Endothelial cell (in vitro differentiated cells): ENCODE measurements around the gene MALT1. TPM values are rescaled to one million over a fixed set of nuclear protein-coding genes. Genes with fewer than 3 reads are reported as not detected.

ENCODE experiments used
- DNase-seq: peaks from one replicate; pipeline ENCODE4 v3.0.0; 2021; ENCODE audit warnings: low spot score
- H3K27ac Mint-ChIP-seq: one replicate; pipeline ENCODE4 v1.8.0; 2021; ENCODE audit warnings: mixed read lengths, inconsistent platforms; ENCODE audit not compliant: unreplicated experiment
- H3K27me3 Mint-ChIP-seq: one replicate; pipeline ENCODE4 v1.8.0; 2021; ENCODE audit warnings: mild to moderate bottlenecking, moderate library complexity, mixed read lengths, inconsistent platforms; ENCODE audit not compliant: unreplicated experiment
- H3K36me3 Mint-ChIP-seq: one replicate; pipeline ENCODE4 v1.8.0; 2021; ENCODE audit warnings: mild to moderate bottlenecking, low read depth, mixed read lengths, inconsistent platforms; ENCODE audit not compliant: unreplicated experiment
- H3K4me1 Mint-ChIP-seq: one replicate; pipeline ENCODE4 v1.8.0; 2021; ENCODE audit warnings: mild to moderate bottlenecking, mixed read lengths, inconsistent platforms; ENCODE audit not compliant: unreplicated experiment
- H3K4me3 Mint-ChIP-seq: one replicate; pipeline ENCODE4 v1.8.0; 2021; ENCODE audit warnings: mild to moderate bottlenecking, mixed read lengths, inconsistent platforms; ENCODE audit not compliant: unreplicated experiment
- H3K9me3 Mint-ChIP-seq: one replicate; pipeline ENCODE4 v1.8.0; 2021; ENCODE audit warnings: mixed read lengths, inconsistent platforms; ENCODE audit not compliant: unreplicated experiment
- total RNA-seq: library from RNA; stranded (reverse); fragmentation: NEBNext Ultra II Directional; extraction: Animal tissue kit (Norgen Biotek cat#: 25700); gene quantifications from one replicate; pipeline ENCODE4 v1.2.1, GENCODE V29; 2021; ENCODE audit not compliant: unreplicated experiment
- TF ChIP-seq, protein P1 (sequence below): fragments of 200-600 bp; sonication (generic); IDR thresholded peaks from one replicate; pipeline ENCODE4 v1.5.0; 2021; ENCODE audit warnings: antibody characterized with exemption; ENCODE audit not compliant: unreplicated experiment

The MALT1 gene
- total RNA-seq, 1 donor from 2014 or later, result 17.3 TPM

DNA sequence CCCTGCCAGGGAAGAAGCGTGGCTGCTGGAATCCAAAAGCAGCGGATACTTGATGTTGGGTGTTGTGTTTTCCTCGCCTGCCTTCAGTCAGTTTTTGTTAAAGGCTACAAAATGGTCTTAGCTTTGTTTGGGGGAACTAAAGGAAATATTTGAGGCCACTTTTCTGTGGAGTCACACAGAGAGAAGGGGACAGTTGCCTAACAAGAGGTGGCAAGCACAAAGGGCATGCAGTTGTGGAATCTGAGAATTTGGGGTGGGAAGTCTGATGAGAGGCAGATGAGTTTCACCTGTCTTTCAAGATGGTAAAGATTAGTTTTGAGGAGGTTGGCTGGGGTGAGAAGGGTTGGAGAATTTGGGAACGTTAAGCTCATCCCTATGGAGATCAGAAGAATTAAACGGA is 2.9 kb downstream of the MALT1 start:
- Mint-ChIP-seq H3K9me3 (no peaks in the 10 kb centered on the region), H3K27ac (no peak overlapping the region), H3K36me3 (no peaks in the 10 kb centered on the region), H3K4me3 (no peak overlapping the region), H3K27me3 (peaks cover 2% of the 10 kb centered on the region), H3K4me1 (peaks cover 17% of the 10 kb centered on the region)
- TF ChIP-seq, protein P1, sequence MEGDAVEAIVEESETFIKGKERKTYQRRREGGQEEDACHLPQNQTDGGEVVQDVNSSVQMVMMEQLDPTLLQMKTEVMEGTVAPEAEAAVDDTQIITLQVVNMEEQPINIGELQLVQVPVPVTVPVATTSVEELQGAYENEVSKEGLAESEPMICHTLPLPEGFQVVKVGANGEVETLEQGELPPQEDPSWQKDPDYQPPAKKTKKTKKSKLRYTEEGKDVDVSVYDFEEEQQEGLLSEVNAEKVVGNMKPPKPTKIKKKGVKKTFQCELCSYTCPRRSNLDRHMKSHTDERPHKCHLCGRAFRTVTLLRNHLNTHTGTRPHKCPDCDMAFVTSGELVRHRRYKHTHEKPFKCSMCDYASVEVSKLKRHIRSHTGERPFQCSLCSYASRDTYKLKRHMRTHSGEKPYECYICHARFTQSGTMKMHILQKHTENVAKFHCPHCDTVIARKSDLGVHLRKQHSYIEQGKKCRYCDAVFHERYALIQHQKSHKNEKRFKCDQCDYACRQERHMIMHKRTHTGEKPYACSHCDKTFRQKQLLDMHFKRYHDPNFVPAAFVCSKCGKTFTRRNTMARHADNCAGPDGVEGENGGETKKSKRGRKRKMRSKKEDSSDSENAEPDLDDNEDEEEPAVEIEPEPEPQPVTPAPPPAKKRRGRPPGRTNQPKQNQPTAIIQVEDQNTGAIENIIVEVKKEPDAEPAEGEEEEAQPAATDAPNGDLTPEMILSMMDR, result no peak
- DNase-seq, result no peak

DNA sequence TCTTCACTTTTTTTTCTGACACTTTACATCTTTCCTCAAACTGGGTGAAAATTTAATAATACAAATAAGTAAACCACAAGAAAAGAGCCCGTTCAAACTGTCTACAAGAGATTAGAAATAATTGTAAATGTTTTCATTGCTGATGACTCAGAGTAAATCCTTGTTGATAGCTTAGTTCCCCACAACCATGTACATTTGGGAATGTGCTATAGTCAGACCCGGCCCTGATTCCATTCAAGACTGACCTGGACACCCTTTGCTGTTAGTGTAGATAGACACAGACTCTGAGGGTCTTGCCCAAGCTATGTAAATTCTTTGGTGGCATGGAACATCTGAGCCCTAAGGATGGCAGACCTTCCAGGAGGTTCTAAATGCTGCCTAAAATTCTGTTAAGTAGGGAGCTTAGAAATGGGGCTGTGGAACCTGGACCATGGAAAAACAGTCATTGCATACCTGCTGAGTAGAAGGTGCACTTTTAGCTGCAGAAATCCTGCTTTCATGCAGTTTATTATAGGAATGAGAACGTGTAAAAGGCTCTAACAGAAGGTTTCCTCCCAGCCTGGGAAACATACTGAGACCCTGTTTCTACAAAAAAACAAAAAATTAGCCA is 3.7 kb downstream of the MALT1 start:
- DNase-seq, result no peak
- TF ChIP-seq, protein P1, result no peak
- Mint-ChIP-seq H3K4me1 (peaks cover 11% of the 10 kb centered on the region), H3K4me3 (no peak overlapping the region), H3K27me3 (no peaks in the 10 kb centered on the region), H3K27ac (no peak overlapping the region), H3K9me3 (no peaks in the 10 kb centered on the region), H3K36me3 (no peaks in the 10 kb centered on the region)

DNA sequence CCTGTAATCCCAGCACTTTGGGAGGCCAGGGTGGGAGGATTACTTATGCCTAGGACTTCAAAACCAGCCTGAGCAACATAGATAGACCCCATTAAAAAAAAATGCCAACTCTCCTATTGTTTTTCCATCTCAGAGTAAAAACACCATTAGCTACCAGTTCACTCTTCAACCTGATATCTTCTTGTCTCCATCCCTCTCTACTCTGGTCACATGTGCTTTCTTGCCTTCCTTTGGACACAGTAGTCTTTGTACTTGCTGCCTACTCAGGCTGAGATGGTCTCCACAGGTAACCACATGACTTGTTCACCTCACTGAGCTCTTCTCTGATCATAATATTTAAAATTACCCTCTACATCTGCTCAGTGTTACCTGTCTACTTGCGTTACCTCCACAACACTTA is 5.0 kb downstream of the MALT1 start:
- Mint-ChIP-seq H3K27ac (no peak overlapping the region), H3K36me3 (no peaks in the 10 kb centered on the region), H3K4me1 (peaks cover 2% of the 10 kb centered on the region), H3K27me3 (no peaks in the 10 kb centered on the region), H3K9me3 (no peaks in the 10 kb centered on the region), H3K4me3 (no peak overlapping the region)
- TF ChIP-seq, protein P1, result no peak
- no peak for DNase-seq

DNA sequence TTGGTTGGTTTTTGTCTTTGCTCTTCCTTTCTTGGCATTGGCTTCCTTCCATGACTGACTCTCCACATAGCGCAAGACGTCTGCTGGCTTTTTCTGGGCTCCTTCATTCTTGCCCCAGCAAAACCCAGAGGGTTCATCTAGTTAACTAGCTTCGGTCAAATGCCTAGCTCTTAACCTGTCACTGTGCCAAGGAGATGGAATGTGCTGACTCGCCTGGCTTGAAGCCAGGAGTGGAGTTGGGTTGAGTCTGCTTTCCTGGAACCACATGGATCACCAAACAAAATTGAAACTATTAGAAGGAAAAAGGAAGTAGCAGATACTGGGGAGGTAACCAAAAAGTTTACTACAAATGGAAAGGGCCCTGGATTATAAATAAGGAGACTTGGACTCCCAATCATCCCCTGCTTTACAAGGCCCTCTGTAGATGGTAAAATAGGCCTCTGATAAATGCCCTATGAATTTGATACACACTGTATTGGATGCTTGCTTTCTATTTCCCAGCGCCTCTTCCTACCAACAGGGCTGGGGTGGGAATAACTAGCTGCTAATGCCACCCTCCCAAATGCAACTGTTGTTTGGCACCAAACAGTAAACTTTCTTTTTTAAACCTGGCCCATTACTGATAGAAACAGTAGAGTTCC is 11.3 kb downstream of the MALT1 start:
- H3K9me3 Mint-ChIP-seq, result no peaks in the 10 kb centered on the region
- H3K27ac Mint-ChIP-seq, result no peak overlapping the region
- H3K4me1 Mint-ChIP-seq, result peaks cover 2% of the 10 kb centered on the region
- H3K36me3 Mint-ChIP-seq, result no peaks in the 10 kb centered on the region
- no peaks in the 10 kb centered on the region for H3K27me3 Mint-ChIP-seq
- TF ChIP-seq, protein P1, result no peak
- no peak for DNase-seq
- no peak overlapping the region for H3K4me3 Mint-ChIP-seq

DNA sequence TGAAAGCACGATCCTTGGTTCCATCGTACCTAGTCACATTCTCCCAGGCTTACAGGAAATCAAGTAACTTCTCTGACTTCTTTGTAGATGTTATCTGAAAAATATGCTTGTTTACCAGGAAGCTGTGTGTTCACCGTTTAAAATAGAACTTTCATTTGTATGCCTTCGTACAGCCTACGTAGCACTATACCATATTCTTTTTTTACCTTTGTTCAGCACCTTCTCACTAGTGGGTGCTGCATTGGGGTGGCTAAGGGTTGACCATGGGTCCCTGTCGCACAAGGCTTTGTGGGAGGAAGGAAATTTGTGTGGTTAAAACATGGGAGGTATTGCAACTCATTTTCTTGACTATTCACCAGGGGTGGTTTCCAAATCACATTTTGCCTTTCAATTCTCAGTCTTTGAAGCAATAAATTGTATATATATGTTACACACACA is 16.6 kb downstream of the MALT1 start:
- TF ChIP-seq, protein P1, result no peak
- no peak for DNase-seq
- H3K36me3 Mint-ChIP-seq, result peaks cover 11% of the 10 kb centered on the region
- peaks cover 4% of the 10 kb centered on the region for H3K27me3 Mint-ChIP-seq
- H3K4me3 Mint-ChIP-seq, result no peak overlapping the region
- H3K27ac Mint-ChIP-seq, result peak overlapping the region; percentile 79
- peaks cover 3% of the 10 kb centered on the region for H3K4me1 Mint-ChIP-seq
- no peaks in the 10 kb centered on the region for H3K9me3 Mint-ChIP-seq
